Tibial nerve (tissue), 4 donors: Measurements from ENCODE around the gene SAMD13. TPM values are rescaled to one million over a fixed set of nuclear protein-coding genes. Genes with fewer than 3 reads are reported as not detected.

Experiments
- DNase-seq, 2 donors: peaks; one replicate each; pipeline ENCODE4 v3.0.0-alpha.2; 2019; ENCODE audit warnings: low spot score in 2 of 2
- H3K27ac ChIP-seq, 4 donors: fragments of 200-600 bp; sonication (generic) in 3 of 4; one replicate each; pipeline ENCODE4 v1.5.1; 2017 to 2019; ENCODE audit warnings: mild to moderate bottlenecking in 1 of 4
- H3K27me3 ChIP-seq, 2 donors: fragments of 200-600 bp; sonication (generic) in 1 of 2; one replicate each; pipeline versions ENCODE4 v1.5.1 to v1.6.0; 2017 to 2019
- H3K36me3 ChIP-seq, 3 donors: fragments of 200-600 bp; sonication (generic); one replicate each; pipeline ENCODE4 v1.5.1; 2018 to 2019
- H3K4me1 ChIP-seq, 4 donors: fragments of 200-600 bp; sonication (generic) in 3 of 4; one replicate each; pipeline ENCODE4 v1.5.1; 2017 to 2019
- H3K4me3 ChIP-seq, 4 donors: fragments of 200-600 bp; sonication (generic) in 3 of 4; one replicate each; pipeline ENCODE4 v1.5.1; 2017 to 2019; ENCODE audit warnings: mild to moderate bottlenecking in 1 of 4, moderate library complexity in 1 of 4
- H3K9me3 ChIP-seq, 4 donors: fragments of 200-600 bp; sonication (generic) in 3 of 4; one replicate each; pipeline ENCODE4 v1.5.1; 2017 to 2019
- CTCF ChIP-seq, 5 experiments: fragments of 200-600 bp in 3 of 5; fragments of 450-650 bp in 2 of 5; sonication (generic) in 3 of 5; IDR thresholded peaks; one replicate each; pipeline ENCODE4 v1.5.1; 2016 to 2019; ENCODE audit warnings: antibody characterized with exemption in 5 of 5, mild to moderate bottlenecking in 3 of 5, moderate library complexity in 2 of 5
- EP300 ChIP-seq, 2 donors: sonication (generic); formaldehyde crosslinking; IDR thresholded peaks; one replicate each; pipeline ENCODE4 v1.6.1; 2017; ENCODE audit warnings: antibody characterized with exemption in 2 of 2, mild to moderate bottlenecking in 1 of 2
- POLR2A ChIP-seq, 2 donors: fragments of 450-650 bp; IDR thresholded peaks; one replicate each; pipeline ENCODE4 v1.6.1; 2017; ENCODE audit warnings: antibody characterized with exemption in 2 of 2, mild to moderate bottlenecking in 2 of 2, moderate library complexity in 2 of 2
- WGBS, 2 donors: methylation state at CpG; one replicate each; pipeline ENCODE4 v1.1.5; 2018; 5-methylcytosine and 5-hydroxymethylcytosine counted together
- total RNA-seq, 4 donors: library from RNA; depleted of rRNA; stranded (reverse); fragments of >200 nt; gene quantifications; one replicate each; pipeline ENCODE4 v1.1.0, GENCODE V29; 2016

SAMD13 gene
- total RNA-seq, 4 donors from 2014 or later, result 1.0 to 1.5 TPM; not detected in 2

- no peaks in the 10 kb centered on the region for H3K27me3 ChIP-seq
- WGBS, 2 donors, result 92 to 94% methylated on average over 2 of the region's 2 CpGs
- H3K4me1 ChIP-seq, result peaks cover 0 to 9% (median 0%) of the 10 kb centered on the region in 4 donors
- TF ChIP-seq CTCF (IDR thresholded peaks at IDR 0.05), result no peak
- TF ChIP-seq POLR2A (IDR thresholded peaks at IDR 0.05), result no peak
- TF ChIP-seq EP300 (IDR thresholded peaks at IDR 0.05), result no peak
- peaks cover 0 to 10% (median 0%) of the 10 kb centered on the region in 4 donors for H3K9me3 ChIP-seq
- H3K4me3 ChIP-seq, result no peak overlapping the region
- no peak for DNase-seq
- H3K36me3 ChIP-seq, result no peaks in the 10 kb centered on the region
- H3K27ac ChIP-seq, result no peak overlapping the region
Observed at GRCh38 chr1:84293766-84294165, 7.7 kb upstream of the SAMD13 start.

GRCh38 chr1:84294751-84295150 lies 6.8 kb upstream of the SAMD13 start:
- 94 to 98% methylated on average over 3 of the region's 3 CpGs for WGBS, 2 donors
- Histone ChIP-seq H3K4me1 (peaks cover 0 to 17% (median 1%) of the 10 kb centered on the region in 4 donors), H3K27ac (no peak overlapping the region), H3K36me3 (no peaks in the 10 kb centered on the region), H3K4me3 (no peak overlapping the region), H3K27me3 (no peaks in the 10 kb centered on the region), H3K9me3 (peaks cover 0 to 8% (median 0%) of the 10 kb centered on the region in 4 donors)
- no peak for DNase-seq
- TF ChIP-seq POLR2A (IDR thresholded peaks at IDR 0.05) (no peak), CTCF (IDR thresholded peaks at IDR 0.05) (no peak), EP300 (IDR thresholded peaks at IDR 0.05) (no peak)

- H3K36me3 ChIP-seq, result no peaks in the 10 kb centered on the region
- no peak for DNase-seq
- no peak for TF ChIP-seq CTCF (IDR thresholded peaks at IDR 0.05)
- TF ChIP-seq EP300 (IDR thresholded peaks at IDR 0.05), result no peak
- no peak for TF ChIP-seq POLR2A (IDR thresholded peaks at IDR 0.05)
- H3K4me1 ChIP-seq, result peaks cover 5 to 45% (median 18%) of the 10 kb centered on the region in 4 donors
- 66 to 71% methylated on average over 10 of the region's 10 CpGs for WGBS, 2 donors
- peak overlapping the region; percentile 46 to 86 (median 73) for H3K4me3 ChIP-seq
- peaks cover 0 to 8% (median 0%) of the 10 kb centered on the region in 4 donors for H3K9me3 ChIP-seq
- peak overlapping the region; percentile 34 to 93 (median 90) for H3K27ac ChIP-seq
- H3K27me3 ChIP-seq, result no peaks in the 10 kb centered on the region
Observed at GRCh38 chr1:84297546-84298244, 3.8 kb upstream of the SAMD13 start.

GRCh38 chr1:84298328-84298683 lies 3.2 kb upstream of the SAMD13 start:
- Histone ChIP-seq H3K4me3 (peak overlapping the region; percentile 46 to 86 (median 73)), H3K36me3 (no peaks in the 10 kb centered on the region), H3K9me3 (peaks cover 0 to 8% (median 0%) of the 10 kb centered on the region in 4 donors), H3K4me1 (peaks cover 5 to 45% (median 18%) of the 10 kb centered on the region in 4 donors), H3K27me3 (no peaks in the 10 kb centered on the region), H3K27ac (peak overlapping the region; percentile 34 to 93 (median 90))
- peak; percentile 40 to 63 for TF ChIP-seq POLR2A (IDR thresholded peaks at IDR 0.05)
- TF ChIP-seq CTCF (IDR thresholded peaks at IDR 0.05), result no peak
- peak in 1 of 2 donors; percentile 57 for TF ChIP-seq EP300 (IDR thresholded peaks at IDR 0.05)
- WGBS, 2 donors, result 0% methylated on average over 26 to 33 of the region's 34 CpGs
- peak; percentile 9 to 19 for DNase-seq
